ENCODE measurements around the gene ANO7.

ANO7 gene

DNA sequence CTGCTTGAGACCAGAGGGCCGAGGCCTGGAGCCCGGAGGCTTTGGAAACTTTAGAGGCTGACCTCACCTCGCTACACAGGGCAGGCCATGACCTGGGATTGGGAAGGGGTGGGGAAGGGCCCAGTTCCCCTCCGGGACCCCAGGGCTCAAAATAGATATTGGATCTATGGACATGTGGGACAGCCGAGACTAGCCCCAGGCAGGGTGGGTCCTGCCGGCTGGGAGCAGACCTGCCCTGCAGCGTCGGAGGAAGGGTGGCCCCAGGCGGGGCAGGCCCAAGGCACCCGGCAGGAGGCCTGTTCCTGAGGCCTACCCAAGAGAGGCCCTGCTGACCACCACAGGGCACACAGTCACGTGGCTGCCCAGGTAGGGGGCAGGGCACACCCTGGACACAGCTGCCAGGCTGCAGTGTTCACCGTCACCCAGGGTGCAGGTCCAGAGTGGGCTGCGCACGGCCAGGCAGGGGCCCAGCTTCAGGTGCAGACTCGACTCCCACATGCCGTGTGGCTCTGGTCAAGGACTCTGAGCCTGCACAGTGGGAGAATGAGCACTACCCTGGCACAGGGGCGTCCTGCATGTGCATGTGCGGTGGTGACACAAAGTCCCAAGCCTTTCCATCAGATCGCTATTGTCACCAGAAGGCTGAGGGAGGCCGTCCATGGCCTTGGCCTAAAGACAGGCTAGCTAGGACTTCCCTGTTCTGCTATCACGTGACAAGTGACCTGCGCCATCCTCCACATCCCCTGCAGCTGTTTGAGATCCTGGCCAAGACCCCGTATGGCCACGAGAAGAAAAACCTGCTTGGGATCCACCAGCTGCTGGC lies 13.2 kb downstream of the ANO7 start:
- Histone ChIP-seq H3K4me3 (no peak overlapping the region), H3K27me3 (ENCODE audit: low read depth) (no peaks in the 10 kb centered on the region), H3K4me1 (no peaks in the 10 kb centered on the region), H3K9me3 (no peaks in the 10 kb centered on the region), H3K36me3 (replicated peaks) (no peaks in the 10 kb centered on the region)
- no peak for DNase-seq (ENCODE audit: low spot score in 2 of 2)
- in situ Hi-C loops (cut with MboI; ENCODE audit: low sequenced_read_pairs), result no loop called here

DNA sequence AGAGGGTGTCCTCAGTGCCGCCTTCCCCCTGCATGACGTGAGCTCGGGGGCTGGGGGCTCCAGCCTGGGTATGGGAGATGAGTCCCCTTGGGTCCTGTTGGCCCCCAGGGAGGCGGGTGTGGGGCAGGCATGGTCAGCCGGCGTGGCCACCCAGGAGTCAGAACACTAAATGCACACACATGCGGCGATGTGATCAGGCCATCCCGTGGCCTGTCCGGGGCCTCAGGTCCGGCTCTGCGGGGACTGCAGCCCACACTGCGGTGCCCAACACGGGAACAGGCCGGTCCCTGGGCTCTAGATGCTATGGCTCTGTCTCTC lies 13.8 kb downstream of the ANO7 start:
- no peaks in the 10 kb centered on the region for H3K27me3 ChIP-seq (ENCODE audit: low read depth)
- no peaks in the 10 kb centered on the region for H3K9me3 ChIP-seq
- in situ Hi-C loops (cut with MboI; ENCODE audit: low sequenced_read_pairs), result no loop called here
- DNase-seq (ENCODE audit: low spot score in 2 of 2), result no peak
- no peaks in the 10 kb centered on the region for H3K4me1 ChIP-seq
- no peaks in the 10 kb centered on the region for H3K36me3 ChIP-seq (replicated peaks)
- H3K4me3 ChIP-seq, result no peak overlapping the region

DNA sequence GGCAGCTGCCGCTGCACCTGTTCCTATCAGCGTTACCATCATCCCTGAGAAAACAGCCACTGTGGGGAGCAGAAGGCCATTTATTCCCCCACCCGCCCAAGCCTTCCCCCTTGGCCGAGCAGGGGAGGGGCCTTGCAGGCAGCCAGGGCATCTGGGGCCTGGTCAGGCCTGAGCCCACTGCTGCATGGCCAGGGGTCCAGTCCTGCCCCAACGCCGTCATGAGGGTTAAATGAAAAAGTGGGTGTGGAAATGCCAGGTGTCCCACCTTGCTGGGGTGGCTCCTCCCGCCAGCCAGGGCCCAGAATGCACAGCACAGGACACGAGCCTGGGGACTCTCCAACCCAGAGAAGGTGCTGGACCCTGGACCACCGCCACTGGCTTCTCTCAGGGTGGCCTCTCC lies 14.2 kb downstream of the ANO7 start:
- DNase-seq (ENCODE audit: low spot score in 2 of 2), result no peak
- Histone ChIP-seq H3K36me3 (replicated peaks) (no peaks in the 10 kb centered on the region), H3K4me3 (no peak overlapping the region), H3K4me1 (no peaks in the 10 kb centered on the region), H3K27me3 (ENCODE audit: low read depth) (no peaks in the 10 kb centered on the region), H3K9me3 (no peaks in the 10 kb centered on the region)
- in situ Hi-C loops (cut with MboI; ENCODE audit: low sequenced_read_pairs), result no loop called here

DNA sequence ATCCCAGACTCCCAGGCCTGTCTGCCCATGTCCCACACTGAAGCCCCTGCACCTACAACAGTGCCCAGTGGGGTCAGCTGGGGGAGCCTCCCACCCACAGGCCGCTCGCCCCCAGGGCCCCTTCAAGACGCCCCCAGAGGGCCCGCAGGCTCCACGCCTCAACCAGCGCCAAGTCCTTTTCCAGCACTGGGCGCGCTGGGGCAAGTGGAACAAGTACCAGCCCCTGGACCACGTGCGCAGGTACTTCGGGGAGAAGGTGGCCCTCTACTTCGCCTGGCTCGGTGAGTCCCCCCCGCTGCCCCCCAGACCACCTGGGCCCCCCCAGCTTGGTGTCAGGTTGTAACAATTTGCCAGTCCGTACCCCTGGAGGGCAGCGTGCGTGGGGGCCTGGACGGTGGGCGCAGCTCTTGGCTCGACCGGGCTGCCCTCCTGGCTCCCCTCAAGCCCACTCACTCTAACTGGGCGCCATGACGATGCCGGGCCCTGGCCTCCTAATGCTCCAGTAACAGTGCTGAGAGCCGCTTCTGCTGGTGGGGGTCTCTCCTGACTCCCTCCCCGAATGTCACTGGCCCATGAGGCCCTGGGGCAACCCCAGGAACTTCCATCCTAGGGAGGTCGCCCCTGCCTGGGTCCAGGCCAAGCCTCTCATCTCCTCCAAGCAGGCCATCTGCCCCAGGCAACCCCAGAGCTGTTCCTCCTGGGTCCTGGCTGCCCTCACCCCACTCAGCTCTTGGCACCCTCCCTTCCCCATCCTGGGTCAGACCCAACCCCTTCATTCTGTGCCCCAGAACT lies 14.9 kb downstream of the ANO7 start:
- no peaks in the 10 kb centered on the region for H3K9me3 ChIP-seq
- in situ Hi-C loops (cut with MboI; ENCODE audit: low sequenced_read_pairs), result no loop called here
- no peaks in the 10 kb centered on the region for H3K27me3 ChIP-seq (ENCODE audit: low read depth)
- H3K36me3 ChIP-seq (replicated peaks), result no peaks in the 10 kb centered on the region
- no peak overlapping the region for H3K4me3 ChIP-seq
- no peak for DNase-seq (ENCODE audit: low spot score in 2 of 2)
- no peaks in the 10 kb centered on the region for H3K4me1 ChIP-seq

DNA sequence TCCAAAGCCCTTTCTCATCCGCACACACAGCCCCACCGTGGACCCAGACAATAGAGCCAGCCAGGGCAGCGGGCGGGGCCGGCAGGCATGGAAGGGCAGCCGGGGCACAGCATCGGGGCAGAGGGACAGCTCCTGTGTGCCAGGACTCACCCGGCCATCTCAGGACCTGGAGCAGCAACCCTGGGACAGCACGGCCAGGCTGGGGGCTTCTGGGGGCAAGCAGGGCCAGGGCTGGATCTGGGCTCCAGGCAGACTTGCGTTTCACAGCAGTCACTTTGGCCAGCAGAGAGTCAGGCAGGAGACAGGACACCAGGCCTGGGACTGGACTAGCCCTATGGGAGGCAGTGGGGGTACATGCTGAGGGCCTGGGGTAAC lies 15.5 kb downstream of the ANO7 start:
- in situ Hi-C loops (cut with MboI; ENCODE audit: low sequenced_read_pairs), result no loop called here
- Histone ChIP-seq H3K36me3 (replicated peaks) (no peaks in the 10 kb centered on the region), H3K4me1 (no peaks in the 10 kb centered on the region)

DNA sequence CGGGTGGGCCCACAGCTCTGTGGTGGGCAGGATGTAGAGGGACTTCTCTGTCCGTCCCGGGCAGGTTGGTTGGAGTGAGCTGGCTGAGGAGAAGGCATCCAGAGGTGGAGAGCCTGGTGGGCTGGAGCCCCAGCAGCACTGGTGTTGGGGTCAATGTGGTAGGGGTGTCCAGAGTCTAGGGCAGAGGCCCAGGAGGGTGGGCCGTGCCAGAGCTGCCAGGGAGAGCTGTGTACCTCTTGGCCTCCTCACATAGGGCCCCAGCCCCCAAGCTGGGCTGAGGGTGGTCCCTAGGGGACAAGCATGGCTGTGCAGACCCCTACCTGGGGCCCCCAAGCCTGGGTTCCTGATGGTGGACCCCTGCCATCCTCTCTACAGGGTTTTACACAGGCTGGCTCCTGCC lies 16.0 kb downstream of the ANO7 start:
- no peaks in the 10 kb centered on the region for H3K27me3 ChIP-seq (ENCODE audit: low read depth)
- in situ Hi-C loops (cut with MboI; ENCODE audit: low sequenced_read_pairs), result no loop called here
- no peaks in the 10 kb centered on the region for H3K4me1 ChIP-seq
- H3K9me3 ChIP-seq, result no peaks in the 10 kb centered on the region
- H3K36me3 ChIP-seq (replicated peaks), result no peaks in the 10 kb centered on the region
- no peak for DNase-seq (ENCODE audit: low spot score in 2 of 2)
- no peak overlapping the region for H3K4me3 ChIP-seq

More for the DNA sequence above, 15.5 kb downstream of the ANO7 start:
- no peak for DNase-seq (ENCODE audit: low spot score in 2 of 2)
- no peaks in the 10 kb centered on the region for H3K27me3 ChIP-seq (ENCODE audit: low read depth)
- H3K9me3 ChIP-seq, result no peaks in the 10 kb centered on the region
- H3K4me3 ChIP-seq, result no peak overlapping the region

DNA sequence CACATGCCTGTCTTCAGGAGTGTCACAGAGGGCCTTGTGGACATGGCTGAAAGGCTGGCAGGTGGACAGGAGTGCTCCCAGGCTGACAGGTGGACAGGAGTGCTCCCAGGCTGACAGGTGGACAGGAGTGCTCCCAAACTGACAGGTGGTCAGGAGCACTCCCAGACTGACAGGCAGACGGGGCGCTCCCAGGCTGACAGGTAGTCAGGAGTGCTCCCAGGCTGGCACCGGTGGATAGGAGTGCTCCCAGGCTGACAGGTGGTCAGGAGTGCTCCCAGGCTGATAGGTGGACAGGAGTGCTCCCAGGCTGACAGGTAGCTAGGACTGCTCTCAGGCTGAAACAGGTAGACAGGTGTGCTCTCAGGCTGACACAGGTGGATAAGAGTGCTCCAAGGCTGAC lies 16.6 kb downstream of the ANO7 start:
- in situ Hi-C loops (cut with MboI; ENCODE audit: low sequenced_read_pairs), result no loop called here

DNA sequence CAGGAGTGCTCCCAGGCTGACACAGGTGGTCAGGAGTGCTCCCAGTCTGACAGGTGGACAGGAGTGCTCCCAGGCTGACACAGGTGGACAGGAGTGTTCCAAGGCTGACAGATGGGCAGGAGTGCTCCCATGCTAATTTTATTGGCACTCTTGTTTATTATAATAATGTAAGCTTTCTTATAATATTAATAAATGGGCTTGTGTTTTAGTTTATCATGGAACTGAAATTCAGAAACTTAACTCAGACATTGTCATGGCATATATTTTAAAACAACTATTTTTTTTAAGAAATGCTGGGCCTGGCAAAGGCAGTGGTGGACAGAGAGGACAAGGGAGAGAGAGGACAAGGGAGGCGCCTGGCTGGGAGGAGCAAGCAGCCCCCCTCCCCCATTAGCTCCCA lies 18.7 kb downstream of the ANO7 start:
- no peak for DNase-seq (ENCODE audit: low spot score in 2 of 2)
- Histone ChIP-seq H3K4me3 (no peak overlapping the region), H3K9me3 (no peaks in the 10 kb centered on the region), H3K4me1 (peaks cover 10% of the 10 kb centered on the region), H3K36me3 (replicated peaks) (no peaks in the 10 kb centered on the region), H3K27me3 (ENCODE audit: low read depth) (no peaks in the 10 kb centered on the region)
- in situ Hi-C loops (cut with MboI; ENCODE audit: low sequenced_read_pairs), result no loop called here

More for the DNA sequence above, 16.6 kb downstream of the ANO7 start:
- Histone ChIP-seq H3K36me3 (replicated peaks) (no peaks in the 10 kb centered on the region), H3K4me3 (no peak overlapping the region), H3K9me3 (no peaks in the 10 kb centered on the region), H3K4me1 (no peaks in the 10 kb centered on the region), H3K27me3 (ENCODE audit: low read depth) (no peaks in the 10 kb centered on the region)
- DNase-seq (ENCODE audit: low spot score in 2 of 2), result no peak

DNA sequence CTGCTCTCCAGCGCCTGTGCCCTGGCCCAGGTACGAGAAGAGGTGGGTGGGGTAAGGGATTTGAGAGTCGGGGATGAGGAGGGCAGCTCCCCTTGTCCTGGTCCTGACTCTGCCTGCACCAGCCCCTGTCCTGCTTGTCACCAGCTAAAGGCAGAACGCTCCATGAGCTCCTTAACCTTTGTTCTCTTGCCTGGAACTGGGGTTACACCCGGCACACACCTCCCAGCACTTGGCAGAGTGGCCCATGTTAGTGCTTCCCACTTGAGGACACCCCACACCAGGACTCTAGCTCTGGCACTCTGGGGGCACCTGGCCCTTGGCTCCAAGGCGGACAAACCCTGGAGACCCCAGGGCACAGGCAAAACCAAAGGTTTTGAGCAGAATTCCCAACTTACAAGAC lies 19.2 kb downstream of the ANO7 start:
- in situ Hi-C loops (cut with MboI; ENCODE audit: low sequenced_read_pairs), result no loop called here
- no peak overlapping the region for H3K4me3 ChIP-seq
- no peaks in the 10 kb centered on the region for H3K36me3 ChIP-seq (replicated peaks)
- H3K9me3 ChIP-seq, result no peaks in the 10 kb centered on the region
- no peaks in the 10 kb centered on the region for H3K27me3 ChIP-seq (ENCODE audit: low read depth)
- H3K4me1 ChIP-seq, result peaks cover 10% of the 10 kb centered on the region
- no peak for DNase-seq (ENCODE audit: low spot score in 2 of 2)

DNA sequence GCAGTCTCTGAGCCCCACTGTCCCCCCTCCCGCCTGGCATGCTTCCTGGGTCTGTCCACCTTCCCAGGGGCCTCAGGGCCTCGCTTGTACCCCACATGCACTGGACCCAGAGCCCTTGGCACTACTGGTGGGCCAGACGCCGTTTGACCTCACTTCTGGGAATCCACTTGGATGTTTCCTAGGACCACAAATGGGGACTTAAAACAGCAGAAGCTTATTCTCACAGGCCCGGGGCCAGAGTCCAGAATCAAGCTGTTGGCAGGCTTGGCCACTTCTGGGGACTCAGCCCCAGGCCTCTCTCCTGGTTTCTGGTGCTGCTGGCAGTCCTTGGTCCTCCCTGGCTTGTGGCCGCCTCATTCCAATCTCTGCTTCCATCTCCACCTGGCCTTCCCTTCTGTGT lies 19.6 kb downstream of the ANO7 start:
- in situ Hi-C loops (cut with MboI; ENCODE audit: low sequenced_read_pairs), result no loop called here
- peaks cover 10% of the 10 kb centered on the region for H3K4me1 ChIP-seq
- no peak for DNase-seq (ENCODE audit: low spot score in 2 of 2)

DNA sequence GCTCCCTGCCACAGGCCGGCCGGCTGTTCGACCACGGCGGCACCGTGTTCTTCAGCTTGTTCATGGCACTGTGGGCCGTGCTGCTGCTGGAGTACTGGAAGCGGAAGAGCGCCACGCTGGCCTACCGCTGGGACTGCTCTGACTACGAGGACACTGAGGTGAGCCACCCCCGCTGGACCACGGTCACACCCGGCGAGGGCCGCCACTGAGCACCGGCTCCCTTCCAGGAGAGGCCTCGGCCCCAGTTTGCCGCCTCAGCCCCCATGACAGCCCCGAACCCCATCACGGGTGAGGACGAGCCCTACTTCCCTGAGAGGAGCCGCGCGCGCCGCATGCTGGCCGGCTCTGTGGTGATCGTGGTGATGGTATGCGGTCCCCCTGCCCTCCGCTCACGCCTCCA lies 20.8 kb downstream of the ANO7 start:
- DNase-seq (ENCODE audit: low spot score in 2 of 2), result no peak
- H3K27me3 ChIP-seq (ENCODE audit: low read depth), result no peaks in the 10 kb centered on the region
- H3K36me3 ChIP-seq (replicated peaks), result no peaks in the 10 kb centered on the region
- no peak overlapping the region for H3K4me3 ChIP-seq
- peaks cover 10% of the 10 kb centered on the region for H3K4me1 ChIP-seq
- no peaks in the 10 kb centered on the region for H3K9me3 ChIP-seq
- in situ Hi-C loops (cut with MboI; ENCODE audit: low sequenced_read_pairs), result no loop called here

More for the DNA sequence above, 19.6 kb downstream of the ANO7 start:
- no peaks in the 10 kb centered on the region for H3K36me3 ChIP-seq (replicated peaks)
- H3K4me3 ChIP-seq, result no peak overlapping the region
- H3K27me3 ChIP-seq (ENCODE audit: low read depth), result no peaks in the 10 kb centered on the region
- no peaks in the 10 kb centered on the region for H3K9me3 ChIP-seq

DNA sequence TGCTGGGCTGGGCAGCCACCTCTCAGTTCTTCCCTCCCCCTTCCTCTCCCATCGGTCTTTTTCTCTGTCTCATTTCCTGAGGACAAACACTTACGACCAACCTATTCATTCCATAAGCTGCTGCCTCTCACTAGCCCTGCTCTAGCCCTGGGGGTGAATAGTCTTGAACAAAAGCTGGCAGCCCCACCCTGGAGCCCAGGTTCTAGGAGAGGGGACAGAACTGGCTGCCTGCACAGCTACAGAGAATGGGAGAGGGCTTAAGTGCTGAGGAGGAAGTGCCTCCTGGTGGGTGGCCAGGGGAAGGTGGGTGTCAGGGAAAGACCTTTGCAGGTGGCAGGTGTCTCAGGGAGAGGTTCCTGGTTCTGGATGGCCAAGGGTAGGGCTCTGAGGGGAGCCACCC lies 22.8 kb downstream of the ANO7 start:
- Histone ChIP-seq H3K36me3 (replicated peaks) (no peaks in the 10 kb centered on the region), H3K27me3 (ENCODE audit: low read depth) (no peaks in the 10 kb centered on the region), H3K4me3 (no peak overlapping the region), H3K4me1 (peaks cover 10% of the 10 kb centered on the region), H3K9me3 (no peaks in the 10 kb centered on the region)
- DNase-seq (ENCODE audit: low spot score in 2 of 2), result peak; percentile 75 to 83
- in situ Hi-C loops (cut with MboI; ENCODE audit: low sequenced_read_pairs), result no loop called here

DNA sequence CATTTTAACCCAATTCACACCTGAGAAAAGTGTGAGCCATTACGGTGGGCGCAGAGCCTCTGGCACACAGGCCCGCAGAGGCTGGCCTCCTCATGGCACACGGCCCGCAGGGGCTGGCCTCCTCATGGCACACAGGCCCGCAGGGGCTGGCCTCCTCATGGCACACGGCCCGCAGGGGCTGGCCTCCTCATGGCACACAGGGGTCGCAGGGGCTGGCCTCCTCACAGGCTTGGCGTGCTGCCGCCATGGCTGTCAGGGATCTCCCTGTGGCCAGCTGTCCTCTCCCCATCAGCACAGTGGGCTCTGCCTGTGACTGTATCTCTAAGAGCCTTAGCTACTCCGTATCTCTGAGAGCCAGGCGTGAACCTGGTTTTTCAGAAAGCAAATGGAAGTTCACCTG lies 24.6 kb downstream of the ANO7 start:
- DNase-seq (ENCODE audit: low spot score in 2 of 2), result no peak
- H3K4me1 ChIP-seq, result peaks cover 13% of the 10 kb centered on the region
- H3K9me3 ChIP-seq, result no peaks in the 10 kb centered on the region
- in situ Hi-C loops (cut with MboI; ENCODE audit: low sequenced_read_pairs), result no loop called here
- H3K4me3 ChIP-seq, result no peak overlapping the region
- no peaks in the 10 kb centered on the region for H3K27me3 ChIP-seq (ENCODE audit: low read depth)
- no peaks in the 10 kb centered on the region for H3K36me3 ChIP-seq (replicated peaks)

DNA sequence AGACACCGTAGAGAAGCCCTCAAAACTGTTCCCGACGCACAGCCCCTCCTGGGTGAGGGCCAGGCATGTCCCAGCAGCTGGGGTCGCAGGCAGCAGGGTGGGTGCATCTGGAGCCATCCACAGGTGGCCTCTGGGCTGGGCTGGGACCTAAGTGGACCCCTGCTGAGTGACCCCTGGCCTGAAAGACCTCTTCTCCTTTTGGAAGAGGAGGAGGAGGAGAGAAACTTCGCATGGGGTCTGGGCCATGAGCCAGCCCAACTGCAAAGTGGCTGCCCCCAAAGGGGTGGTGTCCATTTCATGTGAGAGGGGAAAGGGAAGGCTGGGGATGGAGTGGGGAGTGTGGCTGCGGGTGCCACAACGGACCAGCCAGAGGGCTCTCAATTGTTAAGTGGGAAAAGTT lies 25.1 kb downstream of the ANO7 start:
- peaks cover 13% of the 10 kb centered on the region for H3K4me1 ChIP-seq
- DNase-seq (ENCODE audit: low spot score in 2 of 2), result no peak
- in situ Hi-C loops (cut with MboI; ENCODE audit: low sequenced_read_pairs), result no loop called here
- no peaks in the 10 kb centered on the region for H3K9me3 ChIP-seq
- H3K36me3 ChIP-seq (replicated peaks), result no peaks in the 10 kb centered on the region
- no peak overlapping the region for H3K4me3 ChIP-seq
- H3K27me3 ChIP-seq (ENCODE audit: low read depth), result no peaks in the 10 kb centered on the region
